K562 (cell line): ENCODE results near the gene ACTR5. TPM values are rescaled to one million over a fixed set of nuclear protein-coding genes. Genes with fewer than 3 reads are reported as not detected.

Source experiments
- ATAC-seq: fragments of 200-7000 bp; cut with Tn5 transposase; 3 replicates; pipeline ENCODE4 v1.9.1; 2020; ENCODE audit warnings: moderate library complexity
- BruUV-seq: library from RNA; stranded (reverse); fragments of 400-500 nt; replicated peaks from 2 replicates; lab custom pipeline; 2021; lab: Mats Ljungman, UMichigan
- CTCF ChIA-PET: fragments of 300-600 bp; formaldehyde crosslinking; extraction: SDS; loops from one replicate; lab custom pipeline; 2021; ENCODE audit warnings: low intra/inter-chr PET ratio; lab: Yijun Ruan, JAX
- POLR2A ChIA-PET: fragments of 300-600, 350-650 bp; sonication (Branson Sonifier 250); formaldehyde crosslinking; extraction: SDS; loops from one replicate; lab custom pipeline; 2021; ENCODE audit warnings: antibody characterized with exemption, inconsistent platforms; lab: Yijun Ruan, JAX
- DNase-seq, 4 experiments: peaks; one replicate each; pipeline versions ENCODE4 v3.0.0 to v3.0.0-alpha.2; 2011 to 2018; ENCODE audit warnings: low spot score in 3 of 4, mixed read lengths in 3 of 4; ENCODE audit errors: extremely low read depth in 1 of 4
- FAIRE-seq: peaks from 2 replicates; lab custom pipeline; 2011; peaks lifted over from hg19 to GRCh38; lab: Jason Lieb, UNC
- H2AFZ ChIP-seq: 2 replicates; pipeline ENCODE4 v1.6.0; 2011; ENCODE audit warnings: low read depth, low read length, control low read depth, inconsistent platforms
- H3K27ac ChIP-seq: fragments of 200-600 bp; 3 replicates; pipeline ENCODE4 v1.8.0; 2011; ENCODE audit warnings: low read depth, mild to moderate bottlenecking, control low read depth, inconsistent platforms, low read length, moderate library complexity, mixed read lengths; ENCODE audit errors: extremely low read depth
- H3K27me3 ChIP-seq, 2 experiments: fragments of 300-600 bp in 1 of 2; 2 replicates in 1 of 2; 3 replicates in 1 of 2; pipeline versions ENCODE4 v1.6.0 to v1.8.0; 2011; ENCODE audit warnings: inconsistent platforms in 2 of 2, low read length in 2 of 2, mild to moderate bottlenecking in 1 of 2, mixed read lengths in 1 of 2, moderate library complexity in 1 of 2; ENCODE audit not compliant: control insufficient read depth in 2 of 2, insufficient read depth in 2 of 2
- H3K36me3 ChIP-seq: fragments of 300-600 bp; 3 replicates; pipeline ENCODE4 v1.8.0; 2011; ENCODE audit warnings: mild to moderate bottlenecking, low read length, inconsistent platforms; ENCODE audit not compliant: control insufficient read depth, insufficient read depth
- H3K4me1 ChIP-seq, 2 experiments: fragments of 200-600 bp in 1 of 2; replicated peaks in 1 of 2; 2 replicates in 1 of 2; 3 replicates in 1 of 2; pipeline versions ENCODE4 v1.5.1 to v1.8.0; 2011; ENCODE audit warnings: inconsistent platforms in 2 of 2, low read length in 2 of 2, mild to moderate bottlenecking in 1 of 2, mixed read lengths in 1 of 2, moderate library complexity in 1 of 2; ENCODE audit not compliant: control insufficient read depth in 2 of 2, insufficient read depth in 2 of 2
- H3K4me2 ChIP-seq: 2 replicates; pipeline ENCODE4 v1.6.1; 2011; ENCODE audit warnings: low read length, control low read depth, inconsistent platforms, mixed read lengths; ENCODE audit not compliant: insufficient read depth
- H3K4me3 ChIP-seq: fragments of 200-600 bp; sonication (generic), shearing (Covaris generic); 2 replicates; pipeline ENCODE4 v1.5.1; 2016; ENCODE audit warnings: control low read depth, inconsistent platforms
- H3K79me2 ChIP-seq: fragments of 200-600 bp; 3 replicates; pipeline ENCODE4 v1.8.0; 2011; ENCODE audit warnings: low read length, inconsistent platforms; ENCODE audit not compliant: control insufficient read depth, insufficient read depth
- H3K9ac ChIP-seq, 2 experiments: 2 replicates each; pipeline versions ENCODE4 v1.6.0 to v1.6.1; 2011; ENCODE audit warnings: low read depth in 2 of 2, low read length in 2 of 2, control low read depth in 1 of 2, inconsistent platforms in 1 of 2, mild to moderate bottlenecking in 1 of 2, mixed read lengths in 1 of 2; ENCODE audit not compliant: insufficient read depth in 1 of 2
- H3K9me1 ChIP-seq: one replicate; pipeline ENCODE4 v1.6.0; 2011; ENCODE audit warnings: inconsistent platforms, mild to moderate bottlenecking, low read length, moderate library complexity; ENCODE audit not compliant: control insufficient read depth, insufficient read depth
- H3K9me3 ChIP-seq: replicated peaks from 2 replicates; pipeline ENCODE4 v1.5.1; 2011; ENCODE audit warnings: low read depth, low read length, inconsistent platforms; ENCODE audit not compliant: control insufficient read depth, insufficient read depth
- H4K20me1 ChIP-seq: replicated peaks from 2 replicates; pipeline ENCODE4 v1.6.1; 2011; ENCODE audit warnings: low read length, inconsistent platforms, mixed read lengths; ENCODE audit not compliant: control insufficient read depth, insufficient read depth
- BRCA1 ChIP-seq, 2 experiments: fragments of 450-650 bp in 1 of 2; sonication (generic) in 1 of 2; formaldehyde crosslinking in 1 of 2; IDR thresholded peaks; 2 replicates each; pipeline versions ENCODE4 v1.5.0 to v1.6.1; 2017 to 2020; ENCODE audit warnings: mild to moderate bottlenecking in 1 of 2, missing genetic modification reagents in 1 of 2
- ELF4 ChIP-seq: fragments of 450-650 bp; formaldehyde crosslinking; IDR thresholded peaks from 2 replicates; pipeline ENCODE4 v1.4.0; 2022; ENCODE audit warnings: missing genetic modification characterization
- FOXA3 ChIP-seq, 2 experiments: fragments of 450-650 bp in 1 of 2; sonication (generic) in 1 of 2; formaldehyde crosslinking; IDR thresholded peaks in 1 of 2; conservative IDR thresholded peaks in 1 of 2; 2 replicates each; pipeline versions ENCODE4 v1.4.0 to v1.8.0; 2020 to 2022; ENCODE audit warnings: mild to moderate bottlenecking in 2 of 2, missing genetic modification reagents in 1 of 2
- HEY1 ChIP-seq: fragments of 250-450 bp; sonication (Bioruptor Pico); IDR thresholded peaks from 2 replicates; pipeline ENCODE4 v1.5.0; 2020; ENCODE audit warnings: mild to moderate bottlenecking, moderate library complexity, borderline replicate concordance
- HNRNPK ChIP-seq: fragments of 200-400 bp; formaldehyde crosslinking; IDR thresholded peaks from one replicate; pipeline ENCODE4 v1.6.1; 2018; ENCODE audit warnings: mild to moderate bottlenecking, low read depth, low read length; ENCODE audit not compliant: poor library complexity, severe bottlenecking
- MTA3 ChIP-seq: fragments of 450-650 bp; formaldehyde crosslinking; IDR thresholded peaks from 2 replicates; pipeline ENCODE4 v1.6.1; 2017; ENCODE audit warnings: mild to moderate bottlenecking, borderline replicate concordance
- NONO ChIP-seq, 2 experiments: fragments of 200-400 bp in 1 of 2; fragments of 450-650 bp in 1 of 2; formaldehyde crosslinking in 1 of 2; IDR thresholded peaks; 2 replicates each; pipeline ENCODE4 v1.6.1; 2017; ENCODE audit warnings: low read depth in 2 of 2, mild to moderate bottlenecking in 2 of 2, moderate library complexity in 2 of 2, low read length in 1 of 2
- NR2C2 ChIP-seq, 2 experiments: fragments of 200-800 bp in 1 of 2; sonication (Bioruptor generic) in 1 of 2; sonication (generic) in 1 of 2; formaldehyde crosslinking in 1 of 2; IDR thresholded peaks; 2 replicates each; pipeline versions ENCODE4 v1.6.1 to v1.8.0; 2016 to 2022; ENCODE audit warnings: mild to moderate bottlenecking in 1 of 2, missing compliant biosample characterization in 1 of 2, missing genetic modification characterization in 1 of 2, missing genetic modification reagents in 1 of 2
- POLR3A ChIP-seq: IDR thresholded peaks from 2 replicates; pipeline ENCODE4 v1.6.1; 2011; ENCODE audit warnings: borderline replicate concordance, mild to moderate bottlenecking, moderate library complexity; ENCODE audit not compliant: insufficient read length, insufficient read depth; ENCODE audit errors: extremely low read depth
- TGIF2 ChIP-seq: sonication (generic); formaldehyde crosslinking; IDR thresholded peaks from 2 replicates; pipeline ENCODE4 v1.8.1; 2022; ENCODE audit warnings: mild to moderate bottlenecking, missing genetic modification reagents, moderate library complexity
- ZNF347 ChIP-seq: fragments of 450-650 bp; formaldehyde crosslinking; IDR thresholded peaks from 2 replicates; pipeline ENCODE4 v1.4.0; 2020; ENCODE audit warnings: low read depth, mild to moderate bottlenecking, moderate library complexity
- ZNF444 ChIP-seq: fragments of 250-450 bp; sonication (Bioruptor Pico); IDR thresholded peaks from 2 replicates; pipeline ENCODE4 v1.4.0; 2020; ENCODE audit warnings: mild to moderate bottlenecking, moderate library complexity
- ZNF586 ChIP-seq: fragments of 450-650 bp; formaldehyde crosslinking; conservative IDR thresholded peaks from 2 replicates; pipeline ENCODE4 v1.4.0; 2020; ENCODE audit warnings: mild to moderate bottlenecking, moderate library complexity
- WGBS: fragments of 100-300 bp; shearing (Covaris generic); methylation state at CpG from one replicate; pipeline ENCODE4 v1.1.6; 2016; ENCODE audit warnings: low coverage, mixed read lengths; ENCODE audit not compliant: insufficient coverage; ENCODE audit errors: missing lambda C conversion rate; 5-methylcytosine and 5-hydroxymethylcytosine counted together
- in situ Hi-C: fragments of 300-500 bp; cut with MboI; formaldehyde crosslinking; loops from 4 replicates; pipeline ENCODE4 v1.15.0; 2018; ENCODE audit warnings: inconsistent platforms, mixed read lengths
- intact Hi-C: fragments of 100-400 bp; cut with micrococcal nuclease; formaldehyde crosslinking; loops from 2 replicates; pipeline ENCODE4 v1.14.2; 2022
- polyA plus RNA-seq, 8 experiments: library from polyadenylated mRNA; depleted of rRNA in 4 of 8; stranded (reverse) in 5 of 8; unstranded in 3 of 8; fragments of >200 nt; fragmentation: Nextera tagmentation in 2 of 8; fragmentation: Illumina TruSeq in 1 of 8; extraction: Ambion mirVana in 2 of 8; extraction: Trizol in 1 of 8; gene quantifications; 2 replicates each; pipeline versions ENCODE4 v1.2.1 to v1.2.3, GENCODE V29; 2011 to 2014; ENCODE audit warnings: inconsistent platforms in 1 of 8, missing spikeins in 1 of 8
- total RNA-seq, 7 experiments: library from RNA; depleted of rRNA in 6 of 7; stranded (reverse); fragments of >200 nt in 6 of 7; fragmentation: Illumina TruSeq in 2 of 7; extraction: Trizol in 2 of 7; gene quantifications; 2 replicates each; pipeline versions ENCODE4 v1.2.1 to v1.2.3, GENCODE V29; 2011 to 2021; ENCODE audit warnings: low replicate concordance in 1 of 7
- TF ChIP-seq, protein P1 (sequence below): fragments of 450-650 bp; formaldehyde crosslinking; IDR thresholded peaks from 2 replicates; pipeline ENCODE4 v1.4.0; 2020; ENCODE audit warnings: mild to moderate bottlenecking
- TF ChIP-seq, protein P2 (sequence below), 2 experiments: fragments of 250-450 bp in 1 of 2; fragments of 450-650 bp in 1 of 2; sonication (Bioruptor Pico) in 1 of 2; IDR thresholded peaks; 2 replicates each; pipeline versions ENCODE4 v1.6.1 to v1.8.0; 2016 to 2021; ENCODE audit warnings: mild to moderate bottlenecking in 2 of 2, moderate library complexity in 2 of 2, missing compliant biosample characterization in 1 of 2, missing genetic modification characterization in 1 of 2

Gene ACTR5
- total and polyA plus RNA-seq, 9 of the 15 experiments (the other 6 are each of a cell fraction or from before 2014, with no cell fraction given): 0.93 to 18.8 (median 12.9) TPM

- TF ChIP-seq TGIF2 (CRISPR knock-in tag) (no peak), ELF4 (no peak), ZNF347 (CRISPR knock-in tag) (no peak), ZNF586 (CRISPR knock-in tag) (no peak), HEY1 (CRISPR knock-in tag) (no peak)
- TF ChIP-seq, all 486 proteins: peak for 14
Observed at GRCh38 chr20:38726804-38727606, 21.3 kb upstream of the ACTR5 start (continued).

- intact Hi-C loops: loop anchor here (1.0 to 10.0 kb wide), 3 partner anchors 81 to 317 kb away; no protein-coding TSS in a partner anchor
- Histone ChIP-seq H3K9me3 (no peaks in the 10 kb centered on the region), H2AFZ (no peak overlapping the region), H3K4me2 (no peak overlapping the region), H3K79me2 (no peaks in the 10 kb centered on the region), H4K20me1 (no peaks in the 10 kb centered on the region; the same call in 1 of the 2 replicates), H3K4me1 (peaks cover 8 to 61% of the 10 kb centered on the region in 2 experiments; a peak in 4 of 5 replicates), H3K27me3 (peaks cover 41 to 80% of the 10 kb centered on the region in 2 experiments), H3K9ac (no peak overlapping the region), H3K4me3 (no peak overlapping the region), H3K36me3 (no peaks in the 10 kb centered on the region), H3K27ac (no peak overlapping the region), H3K9me1 (no peaks in the 10 kb centered on the region)
- CTCF ChIA-PET: interaction anchor here (0.7 to 1.3 kb wide), 2 partner anchors 82 to 94 kb away, joined by 3 to 5 read pairs; no protein-coding TSS in a partner anchor
- POLR2A ChIA-PET: no interaction called here
- in situ Hi-C loops: no loop called here
- ATAC-seq (no peak), DNase-seq (no peak), FAIRE-seq (no peak)
- WGBS: 63% methylated on average over 44 of the region's 46 CpGs
- no TSS peak for BruUV-seq
- no peak for TF ChIP-seq MTA3
- no peak for TF ChIP-seq FOXA3 (CRISPR knock-in tag; conservative IDR thresholded peaks at IDR 0.05 in 1 of 2, IDR thresholded peaks at IDR 0.05 in 1 of 2)
- TF ChIP-seq, protein P1, sequence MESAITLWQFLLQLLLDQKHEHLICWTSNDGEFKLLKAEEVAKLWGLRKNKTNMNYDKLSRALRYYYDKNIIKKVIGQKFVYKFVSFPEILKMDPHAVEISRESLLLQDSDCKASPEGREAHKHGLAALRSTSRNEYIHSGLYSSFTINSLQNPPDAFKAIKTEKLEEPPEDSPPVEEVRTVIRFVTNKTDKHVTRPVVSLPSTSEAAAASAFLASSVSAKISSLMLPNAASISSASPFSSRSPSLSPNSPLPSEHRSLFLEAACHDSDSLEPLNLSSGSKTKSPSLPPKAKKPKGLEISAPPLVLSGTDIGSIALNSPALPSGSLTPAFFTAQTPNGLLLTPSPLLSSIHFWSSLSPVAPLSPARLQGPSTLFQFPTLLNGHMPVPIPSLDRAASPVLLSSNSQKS (CRISPR knock-in tag): no peak
- TF ChIP-seq POLR3A: no peak
- TF ChIP-seq NR2C2 (CRISPR knock-in tag; IDR thresholded peaks at IDR 0.05): no peak
- TF ChIP-seq NR2C2 (tag; IDR thresholded peaks at IDR 0.05): no peak
- TF ChIP-seq BRCA1 (IDR thresholded peaks at IDR 0.05): no peak
- TF ChIP-seq BRCA1 (CRISPR knock-in tag; IDR thresholded peaks at IDR 0.05): no peak
- TF ChIP-seq, protein P2, sequence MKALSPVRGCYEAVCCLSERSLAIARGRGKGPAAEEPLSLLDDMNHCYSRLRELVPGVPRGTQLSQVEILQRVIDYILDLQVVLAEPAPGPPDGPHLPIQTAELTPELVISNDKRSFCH (CRISPR knock-in tag; IDR thresholded peaks at IDR 0.05): no peak
- TF ChIP-seq, protein P2 (tag; IDR thresholded peaks at IDR 0.05): no peak
- TF ChIP-seq ZNF444 (CRISPR knock-in tag): no peak
- no peak for TF ChIP-seq HNRNPK
- TF ChIP-seq NONO (IDR thresholded peaks at IDR 0.05; ENCODE audit: low read depth in 2 of 2, low read length in 1 of 2): no peak
Observed at GRCh38 chr20:38727607-38728190, 20.6 kb upstream of the ACTR5 start.
